CD14-positive monocyte (primary cell): ENCODE results near the gene WDR91. TPM values are rescaled to one million over a fixed set of nuclear protein-coding genes. Genes with fewer than 3 reads are reported as not detected.

ENCODE experiments used
- DNase-seq, 3 donors: peaks; one replicate each; pipeline ENCODE4 v3.0.0-alpha.2; 2011 to 2022
- H2AFZ ChIP-seq: 2 replicates; pipeline ENCODE4 v1.6.0; 2012; ENCODE audit warnings: mild to moderate bottlenecking, low read depth, low read length, inconsistent platforms; ENCODE audit not compliant: insufficient read depth, poor library complexity, severe bottlenecking
- H3K27ac ChIP-seq, 2 donors: 1 replicate in 1 of 2; 2 replicates in 1 of 2; pipeline ENCODE4 v1.5.1; 2012 to 2013; ENCODE audit warnings: low read length in 2 of 2, control low read depth in 1 of 2, inconsistent platforms in 1 of 2, low read depth in 1 of 2, mild to moderate bottlenecking in 1 of 2
- H3K27me3 ChIP-seq, 2 donors: one replicate each; pipeline versions ENCODE4 v1.6.0 to v1.6.1; 2011 to 2013; ENCODE audit warnings: low read length in 2 of 2; ENCODE audit not compliant: control insufficient read depth in 2 of 2, insufficient read depth in 2 of 2
- H3K36me3 ChIP-seq, 2 donors: replicated peaks in 1 of 2; 1 replicate in 1 of 2; 2 replicates in 1 of 2; pipeline versions ENCODE4 v1.5.1 to v1.6.1; 2012 to 2013; ENCODE audit warnings: low read length in 2 of 2, control low read depth in 1 of 2, inconsistent platforms in 1 of 2, mild to moderate bottlenecking in 1 of 2; ENCODE audit not compliant: insufficient read depth in 2 of 2, control insufficient read depth in 1 of 2
- H3K4me1 ChIP-seq, 2 donors: 1 replicate in 1 of 2; 2 replicates in 1 of 2; pipeline versions ENCODE4 v1.5.1 to v1.6.1; 2012 to 2013; ENCODE audit warnings: low read length in 2 of 2, control low read depth in 1 of 2, inconsistent platforms in 1 of 2, mild to moderate bottlenecking in 1 of 2, moderate library complexity in 1 of 2; ENCODE audit not compliant: insufficient read depth in 2 of 2, control insufficient read depth in 1 of 2
- H3K4me2 ChIP-seq: replicated peaks from 2 replicates; pipeline ENCODE3; 2012; ENCODE audit warnings: low read length, moderate library complexity, mild to moderate bottlenecking; ENCODE audit not compliant: poor library complexity, severe bottlenecking; ENCODE audit errors: extremely low read depth
- H3K4me3 ChIP-seq, 3 experiments: fragments of 200-600 bp in 1 of 3; sonication (generic) in 1 of 3; replicated peaks in 1 of 3; 1 replicate in 2 of 3; 2 replicates in 1 of 3; pipeline ENCODE4 v1.5.1; 2011 to 2013; ENCODE audit warnings: low read length in 3 of 3, mild to moderate bottlenecking in 3 of 3, control low read depth in 2 of 3, low read depth in 2 of 3, inconsistent platforms in 1 of 3, moderate library complexity in 1 of 3
- H3K79me2 ChIP-seq: 2 replicates; pipeline ENCODE4 v1.6.0; 2012; ENCODE audit warnings: mild to moderate bottlenecking, control low read depth, inconsistent platforms, low read length, moderate library complexity; ENCODE audit not compliant: insufficient read depth
- H3K9ac ChIP-seq: 2 replicates; pipeline ENCODE4 v1.6.0; 2017; ENCODE audit warnings: low read length, mild to moderate bottlenecking; ENCODE audit not compliant: insufficient read depth, poor library complexity, severe bottlenecking
- H3K9me3 ChIP-seq, 2 donors: replicated peaks in 1 of 2; 1 replicate in 1 of 2; 2 replicates in 1 of 2; pipeline versions ENCODE4 v1.5.1 to v1.6.1; 2012 to 2013; ENCODE audit warnings: low read length in 2 of 2, control low read depth in 1 of 2; ENCODE audit not compliant: control insufficient read depth in 1 of 2, insufficient read depth in 1 of 2
- H4K20me1 ChIP-seq: 2 replicates; pipeline ENCODE4 v1.6.0; 2012; ENCODE audit warnings: mild to moderate bottlenecking, low read length, control low read depth, moderate library complexity; ENCODE audit not compliant: insufficient read depth
- H3K27ac Mint-ChIP-seq, 7 donors: one replicate each; pipeline ENCODE4 v1.8.0; 2020; ENCODE audit warnings: mild to moderate bottlenecking in 7 of 7, mixed read lengths in 7 of 7, moderate library complexity in 6 of 7, inconsistent platforms in 2 of 7
- H3K27me3 Mint-ChIP-seq, 3 donors: one replicate each; pipeline ENCODE4 v1.8.0; 2021 to 2022; ENCODE audit warnings: low read depth in 3 of 3, mild to moderate bottlenecking in 3 of 3, mixed read lengths in 3 of 3, moderate library complexity in 3 of 3, inconsistent platforms in 1 of 3
- H3K36me3 Mint-ChIP-seq, 2 donors: one replicate each; pipeline ENCODE4 v1.8.0; 2020; ENCODE audit warnings: mixed read lengths in 2 of 2, inconsistent platforms in 1 of 2, mild to moderate bottlenecking in 1 of 2
- H3K4me1 Mint-ChIP-seq: one replicate; pipeline ENCODE4 v1.8.0; 2020; ENCODE audit warnings: mild to moderate bottlenecking, mixed read lengths
- H3K4me3 Mint-ChIP-seq, 2 donors: one replicate each; pipeline ENCODE4 v1.8.0; 2020; ENCODE audit warnings: mild to moderate bottlenecking in 2 of 2, mixed read lengths in 2 of 2, moderate library complexity in 1 of 2
- H3K9me3 Mint-ChIP-seq, 7 donors: one replicate each; pipeline ENCODE4 v1.8.0; 2020 to 2022; ENCODE audit warnings: mixed read lengths in 7 of 7, mild to moderate bottlenecking in 6 of 7, moderate library complexity in 6 of 7, inconsistent platforms in 2 of 7
- WGBS: methylation state at CpG from one replicate; pipeline ENCODE4 v1.1.5; 2013; ENCODE audit warnings: missing lambda C conversion rate; ENCODE audit not compliant: insufficient coverage; 5-methylcytosine and 5-hydroxymethylcytosine counted together
- intact Hi-C, 2 donors: fragments of 100-400 bp; cut with micrococcal nuclease; formaldehyde crosslinking; loops; one replicate each; pipeline versions ENCODE4 v1.15.0 to v1.15.1; 2023
- polyA plus RNA-seq, 3 donors: library from polyadenylated mRNA; depleted of rRNA in 1 of 3; unstranded in 2 of 3; stranded (reverse) in 1 of 3; fragments of 300-500 nt in 2 of 3; fragments of >200 nt in 1 of 3; fragmentation: Illumina TruSeq in 2 of 3; gene quantifications; 1 replicate in 2 of 3; 2 replicates in 1 of 3; pipeline ENCODE4 v1.2.3, GENCODE V29; 2012 to 2021
- TF ChIP-seq, protein P1 (sequence below): fragments of 200-600 bp; IDR thresholded peaks from one replicate; pipeline ENCODE4 v1.8.0; 2022; ENCODE audit warnings: antibody characterized with exemption, mild to moderate bottlenecking

The WDR91 gene
- polyA plus RNA-seq, 3 donors, result 2.5 to 35.0 (median 3.9) TPM

DNA sequence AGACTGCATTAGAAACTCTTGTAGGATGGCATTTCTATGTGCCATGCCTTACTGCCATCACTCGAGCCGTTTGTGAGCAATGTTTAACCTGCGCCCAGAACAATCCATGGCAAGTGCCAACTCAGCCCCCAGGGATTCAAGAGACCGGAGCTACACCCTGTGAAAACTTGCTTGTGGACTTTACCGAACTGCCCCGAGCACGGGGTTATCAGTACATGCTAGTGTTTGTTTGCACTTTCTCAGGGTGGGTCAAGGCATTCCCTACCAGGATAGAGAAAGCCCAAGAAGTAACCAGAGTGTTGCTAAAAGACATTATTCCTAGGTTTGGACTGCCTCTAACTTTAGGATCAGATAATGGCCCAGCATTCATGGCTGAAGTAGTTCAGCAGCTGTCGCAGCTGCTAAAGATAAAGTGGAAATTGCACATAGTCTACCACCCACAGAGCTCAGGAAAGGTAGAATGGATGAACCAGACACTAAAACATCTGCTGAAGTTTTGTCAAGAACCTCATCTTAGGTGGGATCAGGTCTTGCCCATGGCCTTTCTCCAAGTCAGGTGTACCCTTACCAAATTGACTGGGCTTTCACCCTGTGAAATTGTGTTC lies 31.9 kb downstream of the WDR91 start:
- Mint-ChIP-seq H3K9me3 (peaks cover 31 to 54% (median 46%) of the 10 kb centered on the region in 7 donors), H3K27me3 (peaks cover 0 to 2% (median 0%) of the 10 kb centered on the region in 3 donors), H3K4me3 (no peak overlapping the region), H3K4me1 (no peaks in the 10 kb centered on the region), H3K27ac (no peak overlapping the region), H3K36me3 (peaks cover 33 to 35% of the 10 kb centered on the region in 2 donors)
- Histone ChIP-seq H3K4me3 (no peak overlapping the region), H3K9me3 (peaks cover 42 to 45% of the 10 kb centered on the region in 2 donors), H2AFZ (no peak overlapping the region), H3K36me3 (peaks cover 18 to 36% of the 10 kb centered on the region in 2 donors), H3K27ac (no peak overlapping the region), H3K27me3 (no peaks in the 10 kb centered on the region), H3K79me2 (no peaks in the 10 kb centered on the region), H4K20me1 (no peaks in the 10 kb centered on the region), H3K9ac (no peak overlapping the region), H3K4me1 (no peaks in the 10 kb centered on the region), H3K4me2 (no peak overlapping the region)
- TF ChIP-seq, protein P1, sequence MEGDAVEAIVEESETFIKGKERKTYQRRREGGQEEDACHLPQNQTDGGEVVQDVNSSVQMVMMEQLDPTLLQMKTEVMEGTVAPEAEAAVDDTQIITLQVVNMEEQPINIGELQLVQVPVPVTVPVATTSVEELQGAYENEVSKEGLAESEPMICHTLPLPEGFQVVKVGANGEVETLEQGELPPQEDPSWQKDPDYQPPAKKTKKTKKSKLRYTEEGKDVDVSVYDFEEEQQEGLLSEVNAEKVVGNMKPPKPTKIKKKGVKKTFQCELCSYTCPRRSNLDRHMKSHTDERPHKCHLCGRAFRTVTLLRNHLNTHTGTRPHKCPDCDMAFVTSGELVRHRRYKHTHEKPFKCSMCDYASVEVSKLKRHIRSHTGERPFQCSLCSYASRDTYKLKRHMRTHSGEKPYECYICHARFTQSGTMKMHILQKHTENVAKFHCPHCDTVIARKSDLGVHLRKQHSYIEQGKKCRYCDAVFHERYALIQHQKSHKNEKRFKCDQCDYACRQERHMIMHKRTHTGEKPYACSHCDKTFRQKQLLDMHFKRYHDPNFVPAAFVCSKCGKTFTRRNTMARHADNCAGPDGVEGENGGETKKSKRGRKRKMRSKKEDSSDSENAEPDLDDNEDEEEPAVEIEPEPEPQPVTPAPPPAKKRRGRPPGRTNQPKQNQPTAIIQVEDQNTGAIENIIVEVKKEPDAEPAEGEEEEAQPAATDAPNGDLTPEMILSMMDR, result no peak
- intact Hi-C loops, result no loop called here
- 100% methylated on average over 7 of the region's 8 CpGs for WGBS
- DNase-seq, result no peak

DNA sequence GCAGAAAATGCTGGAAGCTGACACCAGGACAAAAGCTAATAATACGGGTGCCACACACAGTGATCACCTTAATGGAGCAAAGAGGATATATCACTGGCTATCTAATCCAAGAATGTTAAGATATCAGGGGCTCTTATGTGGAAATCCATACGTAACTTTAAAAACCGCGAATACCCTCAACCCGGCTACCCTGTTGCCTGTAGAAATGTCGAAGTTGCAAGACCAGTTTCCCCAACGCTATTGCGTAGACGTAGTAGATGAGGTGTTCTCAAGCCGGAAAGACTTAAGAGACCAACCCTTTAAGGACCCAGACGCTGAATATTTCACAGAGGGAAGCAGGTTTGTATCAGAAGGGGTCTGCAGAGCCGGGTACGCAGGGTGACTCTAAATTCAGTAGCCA lies 33.0 kb downstream of the WDR91 start:
- no peak overlapping the region for H2AFZ ChIP-seq
- no peak for DNase-seq
- WGBS, result 99% methylated on average over 10 of the region's 13 CpGs
- TF ChIP-seq, protein P1, result no peak
- H3K79me2 ChIP-seq, result no peaks in the 10 kb centered on the region
- intact Hi-C loops, result no loop called here
- no peaks in the 10 kb centered on the region for H3K4me1 ChIP-seq
- H3K36me3 ChIP-seq, result peaks cover 9 to 25% of the 10 kb centered on the region in 2 donors
- H3K36me3 Mint-ChIP-seq, result peaks cover 22 to 24% of the 10 kb centered on the region in 2 donors
- no peaks in the 10 kb centered on the region for H4K20me1 ChIP-seq
- H3K9me3 ChIP-seq, result peaks cover 35 to 40% of the 10 kb centered on the region in 2 donors
- no peak overlapping the region for H3K4me3 Mint-ChIP-seq
- H3K9ac ChIP-seq, result no peak overlapping the region
- H3K4me3 ChIP-seq, result no peak overlapping the region
- H3K27me3 ChIP-seq, result no peaks in the 10 kb centered on the region
- no peak overlapping the region for H3K4me2 ChIP-seq
- no peak overlapping the region for H3K27ac ChIP-seq
- H3K27ac Mint-ChIP-seq, result no peak overlapping the region
- peaks cover 22 to 44% (median 39%) of the 10 kb centered on the region in 7 donors for H3K9me3 Mint-ChIP-seq
- H3K27me3 Mint-ChIP-seq, result peaks cover 0 to 2% (median 0%) of the 10 kb centered on the region in 3 donors
- H3K4me1 Mint-ChIP-seq, result no peaks in the 10 kb centered on the region
